ENCODE results near the gene FPGS. TPM values are rescaled to one million over a fixed set of nuclear protein-coding genes. Genes with fewer than 3 reads are reported as not detected.
A peak's percentile ranks its signal among the peaks of the same experiment; 100 is the strongest.

Gene FPGS
- total RNA-seq, 4 donors from 2014 or later: 46.1 to 105 (median 71.5) TPM

DNA sequence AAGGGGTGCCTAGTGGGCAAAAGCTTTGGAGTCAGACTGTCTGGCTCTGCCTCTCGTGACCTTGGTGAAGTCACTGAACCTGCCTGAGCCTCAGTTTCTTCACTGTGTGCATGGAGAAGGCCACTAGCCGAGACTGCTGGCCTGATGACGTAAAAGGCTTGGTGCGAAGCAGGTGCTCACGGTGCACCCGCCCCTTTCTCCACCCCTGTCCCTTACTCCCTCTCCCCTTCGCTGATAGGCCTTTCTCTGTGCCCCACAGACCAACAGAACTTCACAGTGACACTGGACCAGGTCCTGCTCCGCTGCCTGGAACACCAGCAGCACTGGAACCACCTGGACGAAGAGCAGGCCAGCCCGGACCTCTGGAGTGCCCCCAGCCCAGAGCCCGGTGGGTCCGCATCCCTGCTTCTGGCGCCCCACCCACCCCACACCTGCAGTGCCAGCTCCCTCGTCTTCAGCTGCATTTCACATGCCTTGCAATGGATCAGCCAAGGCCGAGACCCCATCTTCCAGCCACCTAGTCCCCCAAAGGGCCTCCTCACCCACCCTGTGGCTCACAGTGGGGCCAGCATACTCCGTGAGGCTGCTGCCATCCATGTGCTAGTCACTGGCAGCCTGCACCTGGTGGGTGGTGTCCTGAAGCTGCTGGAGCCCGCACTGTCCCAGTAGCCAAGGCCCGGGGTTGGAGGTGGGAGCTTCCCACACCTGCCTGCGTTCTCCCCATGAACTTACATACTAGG lies 10.4 kb downstream of the FPGS start:
- DNase-seq: no peak
- Histone ChIP-seq H3K27me3 (no peaks in the 10 kb centered on the region), H3K27ac (no peak overlapping the region), H3K36me3 (peaks cover 0 to 77% (median 0%) of the 10 kb centered on the region in 3 donors), H3K4me1 (peaks cover 0 to 14% (median 2%) of the 10 kb centered on the region in 4 donors), H3K9me3 (no peaks in the 10 kb centered on the region), H3K4me3 (no peak overlapping the region)
- TF ChIP-seq POLR2A (IDR thresholded peaks at IDR 0.05): no peak
- no peak for TF ChIP-seq CTCF (IDR thresholded peaks at IDR 0.05)

- DNase-seq: no peak
- H3K9me3 ChIP-seq: no peaks in the 10 kb centered on the region
- no peaks in the 10 kb centered on the region for H3K27me3 ChIP-seq
- H3K36me3 ChIP-seq: peaks cover 0 to 72% (median 0%) of the 10 kb centered on the region in 3 donors
- TF ChIP-seq POLR2A (IDR thresholded peaks at IDR 0.05) (no peak), CTCF (IDR thresholded peaks at IDR 0.05) (no peak)
- H3K4me1 ChIP-seq: peaks cover 0 to 14% (median 2%) of the 10 kb centered on the region in 4 donors
- H3K4me3 ChIP-seq: no peak overlapping the region
- H3K27ac ChIP-seq: no peak overlapping the region
These were observed 11.1 kb downstream of the FPGS start for GRCh38 chr9:127813686-127814226.

- H3K4me3 ChIP-seq: no peak overlapping the region
- no peak overlapping the region for H3K27ac ChIP-seq
- H3K36me3 ChIP-seq: peaks cover 0 to 77% (median 0%) of the 10 kb centered on the region in 3 donors
- no peaks in the 10 kb centered on the region for H3K9me3 ChIP-seq
- peaks cover 0 to 9% (median 2%) of the 10 kb centered on the region in 4 donors for H3K4me1 ChIP-seq
- TF ChIP-seq POLR2A (IDR thresholded peaks at IDR 0.05): no peak
- no peak for TF ChIP-seq CTCF (IDR thresholded peaks at IDR 0.05)
- DNase-seq: no peak
- H3K27me3 ChIP-seq: no peaks in the 10 kb centered on the region
These were observed 12.2 kb downstream of the FPGS start for GRCh38 chr9:127814619-127815511.

GRCh38 chr9:127815512-127816361 lies 13.1 kb downstream of the FPGS start:
- Histone ChIP-seq H3K27ac (no peak overlapping the region), H3K9me3 (no peaks in the 10 kb centered on the region), H3K4me1 (peaks cover 0 to under 1% (median 0%) of the 10 kb centered on the region in 4 donors), H3K36me3 (peaks cover 0 to 76% (median 0%) of the 10 kb centered on the region in 3 donors), H3K4me3 (no peak overlapping the region), H3K27me3 (no peaks in the 10 kb centered on the region)
- TF ChIP-seq POLR2A (IDR thresholded peaks at IDR 0.05): no peak
- no peak for TF ChIP-seq CTCF (IDR thresholded peaks at IDR 0.05)
- peak in 1 of 3 donors; percentile 46 for DNase-seq

DNA sequence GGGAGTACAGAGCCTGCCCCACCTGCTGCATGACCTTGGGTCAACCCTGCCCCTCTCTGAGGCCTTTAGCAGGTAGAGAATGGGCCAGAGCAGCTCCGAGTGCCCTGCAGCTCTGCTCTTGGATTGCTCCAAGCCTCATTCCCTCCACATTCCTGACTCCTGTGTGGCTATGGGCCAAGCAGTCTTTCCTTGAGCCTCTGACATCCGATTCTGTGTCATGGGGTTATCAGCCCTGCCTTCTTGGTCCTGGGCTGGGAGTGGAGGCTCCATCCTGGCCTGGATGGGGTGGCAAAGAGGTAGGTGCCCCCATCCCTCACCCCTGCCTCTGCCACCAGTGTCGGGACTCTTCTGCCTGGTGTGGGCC lies 13.7 kb downstream of the FPGS start:
- H3K4me1 ChIP-seq: no peaks in the 10 kb centered on the region
- no peak for TF ChIP-seq POLR2A (IDR thresholded peaks at IDR 0.05)
- no peak for TF ChIP-seq CTCF (IDR thresholded peaks at IDR 0.05)
- H3K27ac ChIP-seq: no peak overlapping the region
- no peaks in the 10 kb centered on the region for H3K27me3 ChIP-seq
- peaks cover 0 to 75% (median 0%) of the 10 kb centered on the region in 3 donors for H3K36me3 ChIP-seq
- H3K4me3 ChIP-seq: no peak overlapping the region
- no peak for DNase-seq
- no peaks in the 10 kb centered on the region for H3K9me3 ChIP-seq
